Right atrium auricular region (tissue), 2 donors: ENCODE results near the gene PPP4R2. TPM values are rescaled to one million over a fixed set of nuclear protein-coding genes. Genes with fewer than 3 reads are reported as not detected.
"Not testable (repeated sequence)": the region's sequence is repeated elsewhere in the genome, so short reads cannot be mapped to it uniquely, and the experiment has no call there.

Experiments used
- DNase-seq: peaks from one replicate; pipeline ENCODE4 v3.0.0-alpha.2; 2019; ENCODE audit warnings: low spot score
- H3K27ac ChIP-seq, 2 donors: fragments of 200-600 bp; sonication (generic); 1 replicate in 1 of 2; 2 replicates in 1 of 2; pipeline ENCODE4 v1.5.1; 2016 to 2019
- H3K27me3 ChIP-seq, 2 donors: fragments of 200-600 bp; sonication (generic); one replicate each; pipeline versions ENCODE4 v1.5.1 to v1.6.0; 2017 to 2019
- H3K36me3 ChIP-seq: fragments of 200-600 bp; sonication (generic); one replicate; pipeline ENCODE4 v1.5.1; 2016
- H3K4me1 ChIP-seq, 2 donors: fragments of 200-600 bp; sonication (generic); one replicate each; pipeline versions ENCODE4 v1.5.1 to v1.6.0; 2017 to 2019
- H3K4me3 ChIP-seq, 2 donors: fragments of 200-600 bp; sonication (generic); 1 replicate in 1 of 2; 2 replicates in 1 of 2; pipeline ENCODE4 v1.5.1; 2017 to 2019; ENCODE audit warnings: mild to moderate bottlenecking in 1 of 2, moderate library complexity in 1 of 2
- H3K9me3 ChIP-seq, 2 donors: fragments of 200-600 bp; sonication (generic); one replicate each; pipeline ENCODE4 v1.5.1; 2019
- total RNA-seq, 2 donors: library from RNA; depleted of rRNA; stranded (reverse); fragments of >200 nt; gene quantifications; one replicate each; pipeline ENCODE4 v1.1.0, GENCODE V29; 2016
- TF ChIP-seq, protein P1 (sequence below), 2 donors: fragments of 200-600 bp; sonication (generic); IDR thresholded peaks; one replicate each; pipeline ENCODE4 v1.5.1; 2019; ENCODE audit warnings: antibody characterized with exemption in 2 of 2

The PPP4R2 gene
- total RNA-seq, 2 donors from 2014 or later: 30.8 to 31.6 TPM

DNA sequence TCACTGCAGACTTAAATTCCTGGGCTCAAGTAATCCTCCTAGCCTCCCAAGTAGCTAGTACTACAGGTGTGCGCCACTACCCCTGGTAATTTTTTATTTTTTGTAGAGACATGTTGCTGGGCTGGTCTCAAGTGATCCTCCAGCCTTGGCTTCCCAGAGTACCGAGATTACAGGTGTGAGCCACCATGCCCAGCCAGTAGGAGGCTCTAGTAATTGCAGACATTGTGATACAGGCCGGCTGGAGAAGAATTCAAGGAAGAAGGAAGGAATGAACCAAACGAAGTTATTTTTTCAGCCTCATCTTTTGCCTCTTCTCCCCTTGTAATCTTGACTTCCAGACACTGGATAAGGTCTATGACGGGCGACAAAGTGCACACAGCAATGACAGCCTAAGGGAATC is 3.2 kb upstream of the PPP4R2 start:
- Histone ChIP-seq H3K27ac (no peak overlapping the region), H3K9me3 (no peaks in the 10 kb centered on the region), H3K27me3 (no peaks in the 10 kb centered on the region), H3K4me3 (no peak overlapping the region), H3K4me1 (peaks cover 0 to 20% of the 10 kb centered on the region in 2 donors), H3K36me3 (no peaks in the 10 kb centered on the region)
- TF ChIP-seq, protein P1, sequence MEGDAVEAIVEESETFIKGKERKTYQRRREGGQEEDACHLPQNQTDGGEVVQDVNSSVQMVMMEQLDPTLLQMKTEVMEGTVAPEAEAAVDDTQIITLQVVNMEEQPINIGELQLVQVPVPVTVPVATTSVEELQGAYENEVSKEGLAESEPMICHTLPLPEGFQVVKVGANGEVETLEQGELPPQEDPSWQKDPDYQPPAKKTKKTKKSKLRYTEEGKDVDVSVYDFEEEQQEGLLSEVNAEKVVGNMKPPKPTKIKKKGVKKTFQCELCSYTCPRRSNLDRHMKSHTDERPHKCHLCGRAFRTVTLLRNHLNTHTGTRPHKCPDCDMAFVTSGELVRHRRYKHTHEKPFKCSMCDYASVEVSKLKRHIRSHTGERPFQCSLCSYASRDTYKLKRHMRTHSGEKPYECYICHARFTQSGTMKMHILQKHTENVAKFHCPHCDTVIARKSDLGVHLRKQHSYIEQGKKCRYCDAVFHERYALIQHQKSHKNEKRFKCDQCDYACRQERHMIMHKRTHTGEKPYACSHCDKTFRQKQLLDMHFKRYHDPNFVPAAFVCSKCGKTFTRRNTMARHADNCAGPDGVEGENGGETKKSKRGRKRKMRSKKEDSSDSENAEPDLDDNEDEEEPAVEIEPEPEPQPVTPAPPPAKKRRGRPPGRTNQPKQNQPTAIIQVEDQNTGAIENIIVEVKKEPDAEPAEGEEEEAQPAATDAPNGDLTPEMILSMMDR (IDR thresholded peaks at IDR 0.05): no peak
- no peak for DNase-seq

DNA sequence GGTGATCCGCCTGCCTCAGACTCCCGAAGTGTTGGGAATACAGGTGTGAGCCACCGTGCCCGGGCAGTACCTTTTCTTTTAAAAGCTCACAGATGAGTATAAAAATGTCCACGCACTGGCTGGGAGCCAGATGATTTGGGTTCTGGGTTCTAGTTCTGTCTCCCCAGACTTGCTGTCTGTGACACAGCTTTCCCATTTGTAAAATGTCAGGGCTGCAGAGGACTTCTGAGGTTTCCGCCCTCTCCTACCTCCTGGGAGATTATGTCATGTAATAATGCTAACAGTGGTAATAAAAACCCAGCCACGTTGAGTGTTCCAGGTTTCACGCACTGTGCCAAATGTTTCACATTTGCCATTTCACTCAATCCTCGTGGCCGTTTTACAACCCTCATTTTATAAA is 1.3 kb upstream of the PPP4R2 start:
- Histone ChIP-seq H3K4me3 (no peak overlapping the region), H3K36me3 (peaks cover 4% of the 10 kb centered on the region), H3K9me3 (no peaks in the 10 kb centered on the region), H3K27me3 (no peaks in the 10 kb centered on the region), H3K27ac (no peak overlapping the region), H3K4me1 (peaks cover 0 to 39% of the 10 kb centered on the region in 2 donors)
- TF ChIP-seq, protein P1 (IDR thresholded peaks at IDR 0.05): no peak
- DNase-seq: no peak

DNA sequence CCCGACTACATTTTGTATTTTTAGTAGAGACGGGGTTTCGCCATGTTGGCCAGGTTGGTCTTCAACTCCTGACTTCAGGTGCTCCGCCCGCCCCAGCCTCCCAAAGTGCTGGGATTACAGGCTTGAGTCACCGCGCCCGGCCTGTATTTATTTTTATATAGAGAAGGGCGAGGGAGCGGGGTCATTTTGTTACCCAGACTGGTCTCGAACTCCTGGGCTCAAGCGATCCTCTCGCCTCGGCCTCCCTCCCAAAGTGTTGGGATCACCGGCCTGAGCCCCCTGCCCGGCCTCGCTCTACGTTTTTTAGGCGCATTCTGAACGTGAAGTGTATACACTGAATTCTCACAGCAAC is 514 bp upstream of the PPP4R2 start:
- Histone ChIP-seq H3K27me3 (no peaks in the 10 kb centered on the region), H3K27ac (peak overlapping the region; percentile 99 to 100), H3K4me3 (peak overlapping the region in 1 of 2 donors; percentile 88), H3K4me1 (peaks cover 0 to 46% of the 10 kb centered on the region in 2 donors), H3K9me3 (no peaks in the 10 kb centered on the region), H3K36me3 (peaks cover 5% of the 10 kb centered on the region)
- TF ChIP-seq, protein P1 (IDR thresholded peaks at IDR 0.05): no peak
- DNase-seq: no peak

DNA sequence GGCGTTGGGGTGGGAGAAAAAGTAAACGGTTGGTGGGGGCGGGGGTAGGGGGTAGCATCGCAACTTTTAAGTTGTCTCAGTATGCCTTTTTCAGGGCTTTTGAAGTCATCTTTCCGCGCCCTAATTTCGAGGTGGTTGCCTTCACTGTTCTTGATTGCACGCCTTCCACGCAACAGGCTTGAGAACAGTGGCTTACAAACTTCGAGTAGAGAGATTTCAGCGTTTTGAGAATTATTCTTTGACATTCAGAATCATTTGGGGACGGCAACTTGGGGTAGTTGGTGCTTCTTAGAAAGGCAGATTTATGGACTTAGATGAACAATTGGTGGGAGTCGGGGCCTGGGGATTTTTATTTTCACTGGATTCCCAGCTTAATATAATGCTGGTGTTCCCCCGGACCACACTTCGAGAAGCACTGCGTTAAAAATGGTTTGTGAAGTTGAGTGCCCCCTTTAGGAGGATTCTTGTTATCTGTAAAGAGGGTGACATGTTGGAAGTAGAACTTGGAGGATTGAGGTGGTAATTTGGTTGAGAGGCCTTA is 880 bp downstream of the PPP4R2 start:
- H3K27ac ChIP-seq: peak overlapping the region; percentile 99 to 100
- H3K4me3 ChIP-seq: peak overlapping the region; percentile 88 to 96
- TF ChIP-seq, protein P1 (IDR thresholded peaks at IDR 0.05): peak; percentile 40 to 66
- H3K4me1 ChIP-seq: peaks cover 0 to 50% of the 10 kb centered on the region in 2 donors
- DNase-seq: no peak
- H3K27me3 ChIP-seq: no peaks in the 10 kb centered on the region
- H3K36me3 ChIP-seq: peaks cover 11% of the 10 kb centered on the region
- H3K9me3 ChIP-seq: no peaks in the 10 kb centered on the region

DNA sequence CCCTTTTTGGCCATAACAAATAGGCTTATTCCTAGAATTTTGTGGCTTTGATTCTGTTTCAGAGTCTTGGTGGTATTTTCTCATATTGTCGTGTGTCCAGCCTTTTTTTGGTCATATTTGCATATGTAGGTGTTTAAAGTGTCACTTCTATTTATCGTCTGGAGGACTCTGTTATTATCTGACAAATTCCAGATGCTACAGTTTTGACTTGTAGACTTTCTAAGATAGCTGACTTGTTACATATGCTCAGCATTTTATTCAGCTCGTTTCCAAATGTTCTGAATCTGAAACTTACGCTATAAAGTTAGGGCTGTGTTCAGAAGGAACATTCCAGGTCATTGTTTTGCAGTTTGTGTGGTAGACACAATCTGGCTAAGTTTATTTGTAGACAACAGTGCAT is 1.9 kb downstream of the PPP4R2 start:
- Histone ChIP-seq H3K4me3 (peak overlapping the region; percentile 88 to 96), H3K27me3 (no peaks in the 10 kb centered on the region), H3K27ac (peak overlapping the region; percentile 14 to 100), H3K9me3 (no peaks in the 10 kb centered on the region), H3K4me1 (peaks cover 0 to 59% of the 10 kb centered on the region in 2 donors), H3K36me3 (peaks cover 11% of the 10 kb centered on the region)
- TF ChIP-seq, protein P1 (IDR thresholded peaks at IDR 0.05): no peak
- no peak for DNase-seq

GRCh38 chr3:72999951-73000350 is 3.3 kb downstream of the PPP4R2 start:
- no peak overlapping the region for H3K27ac ChIP-seq
- no peaks in the 10 kb centered on the region for H3K27me3 ChIP-seq
- H3K36me3 ChIP-seq: peaks cover 11% of the 10 kb centered on the region
- DNase-seq: no peak
- H3K9me3 ChIP-seq: no peaks in the 10 kb centered on the region
- TF ChIP-seq, protein P1 (IDR thresholded peaks at IDR 0.05): no peak
- peaks cover 0 to 65% of the 10 kb centered on the region in 2 donors for H3K4me1 ChIP-seq
- H3K4me3 ChIP-seq: no peak overlapping the region

- peaks cover 0 to 61% of the 10 kb centered on the region in 2 donors for H3K4me1 ChIP-seq
- H3K9me3 ChIP-seq, H3K27me3 ChIP-seq, DNase-seq, H3K27ac ChIP-seq, H3K4me3 ChIP-seq: not testable (repeated sequence)
- H3K36me3 ChIP-seq: peaks cover 22% of the 10 kb centered on the region
Observed at GRCh38 chr3:73003050-73003449, 6.4 kb downstream of the PPP4R2 start.
